H1 (cell line): ENCODE data around the gene POLR2I. TPM values are rescaled to one million over a fixed set of nuclear protein-coding genes. Genes with fewer than 3 reads are reported as not detected.
A peak's percentile ranks its signal among the peaks of the same experiment; 100 is the strongest.

Source experiments
- CTCF ChIA-PET: fragments of 300-600 bp; sonication (Branson Sonifier 250); formaldehyde crosslinking; loops from one replicate; lab custom pipeline; 2021; ENCODE audit not compliant: partially characterized antibody; lab: Charles Lee
- POLR2A ChIA-PET: fragments of 300-600 bp; sonication (Branson Sonifier 250); formaldehyde crosslinking; loops from one replicate; lab custom pipeline; 2021; ENCODE audit warnings: inconsistent platforms; ENCODE audit not compliant: partially characterized antibody; lab: Charles Lee
- DNase-seq, 2 experiments: peaks; one replicate each; pipeline versions ENCODE4 v3.0.0 to v3.0.0-alpha.2; 2010 to 2022; ENCODE audit warnings: low spot score in 2 of 2, low read depth in 1 of 2, mixed read lengths in 1 of 2
- FAIRE-seq: peaks from 2 replicates; lab custom pipeline; 2011; peaks lifted over from hg19 to GRCh38; lab: Jason Lieb, UNC
- H2AFZ ChIP-seq: 2 replicates; pipeline ENCODE4 v1.8.1; 2012; ENCODE audit warnings: low read length, inconsistent platforms
- H2AK5ac ChIP-seq: 2 replicates; pipeline ENCODE4 v1.6.1; 2013; ENCODE audit warnings: low read depth, low read length
- H2BK120ac ChIP-seq: replicated peaks from 2 replicates; pipeline ENCODE3; 2013; ENCODE audit warnings: low read depth, low read length, inconsistent platforms
- H2BK12ac ChIP-seq: 2 replicates; pipeline ENCODE4 v1.6.1; 2013; ENCODE audit warnings: low read depth, low read length
- H2BK15ac ChIP-seq: 2 replicates; pipeline ENCODE4 v1.6.1; 2013; ENCODE audit warnings: low read length
- H2BK20ac ChIP-seq: 2 replicates; pipeline ENCODE4 v1.6.1; 2013; ENCODE audit warnings: low read length
- H2BK5ac ChIP-seq: 2 replicates; pipeline ENCODE4 v1.6.1; 2013; ENCODE audit warnings: low read depth, low read length
- H3K14ac ChIP-seq: 2 replicates; pipeline ENCODE4 v1.6.1; 2013; ENCODE audit warnings: inconsistent platforms; ENCODE audit not compliant: insufficient read length
- H3K18ac ChIP-seq: 2 replicates; pipeline ENCODE4 v1.6.1; 2013; ENCODE audit warnings: low read length; ENCODE audit errors: extremely low read depth
- H3K23ac ChIP-seq: 2 replicates; pipeline ENCODE4 v1.6.1; 2013; ENCODE audit warnings: inconsistent platforms; ENCODE audit not compliant: insufficient read length
- H3K23me2 ChIP-seq: 2 replicates; pipeline ENCODE4 v1.6.1; 2013; ENCODE audit warnings: low read depth, low read length
- H3K27ac ChIP-seq: 2 replicates; pipeline ENCODE4 v1.6.1; 2011; ENCODE audit warnings: low read depth, low read length, inconsistent platforms
- H3K27me3 ChIP-seq, 4 experiments: replicated peaks in 1 of 4; 1 replicate in 1 of 4; 2 replicates in 3 of 4; pipeline versions ENCODE4 v1.6.1 to v1.8.1; 2011 to 2013; ENCODE audit warnings: low read length in 3 of 4, mild to moderate bottlenecking in 3 of 4, inconsistent platforms in 2 of 4, mixed read lengths in 2 of 4, moderate library complexity in 1 of 4; ENCODE audit not compliant: control insufficient read depth in 3 of 4, insufficient read depth in 3 of 4; ENCODE audit errors: extremely low read depth in 1 of 4
- H3K36me3 ChIP-seq, 4 experiments: 2 replicates each; pipeline versions ENCODE4 v1.6.1 to v1.8.1; 2011 to 2013; ENCODE audit warnings: mild to moderate bottlenecking in 4 of 4, low read length in 3 of 4, moderate library complexity in 2 of 4, control low read depth in 1 of 4, inconsistent platforms in 1 of 4; ENCODE audit not compliant: insufficient read depth in 4 of 4, control insufficient read depth in 2 of 4
- H3K4ac ChIP-seq: replicated peaks from 2 replicates; pipeline ENCODE3; 2013; ENCODE audit warnings: low read length, low read depth, mixed read lengths, inconsistent platforms; ENCODE audit not compliant: insufficient read length
- H3K4me1 ChIP-seq, 4 experiments: replicated peaks in 1 of 4; 1 replicate in 1 of 4; 2 replicates in 3 of 4; pipeline versions ENCODE4 v1.6.1 to v1.8.1; 2011 to 2013; ENCODE audit warnings: low read length in 3 of 4, inconsistent platforms in 2 of 4, mixed read lengths in 1 of 4; ENCODE audit not compliant: insufficient read depth in 4 of 4, control insufficient read depth in 3 of 4
- H3K4me2 ChIP-seq, 2 experiments: 2 replicates each; pipeline versions ENCODE4 v1.6.1 to v1.8.1; 2011 to 2013; ENCODE audit warnings: low read depth in 2 of 2, low read length in 2 of 2, control low read depth in 1 of 2, inconsistent platforms in 1 of 2, mild to moderate bottlenecking in 1 of 2; ENCODE audit not compliant: insufficient read depth in 1 of 2
- H3K4me3 ChIP-seq, 4 experiments: fragments of 200-600, 300-600 bp in 1 of 4; sonication (generic), shearing (Covaris generic), sonication (Bioruptor Twin) in 1 of 4; 2 replicates each; pipeline versions ENCODE4 v1.5.1 to v1.8.1; 2011 to 2016; ENCODE audit warnings: low read length in 4 of 4, low read depth in 3 of 4, control low read depth in 2 of 4, inconsistent platforms in 2 of 4, mild to moderate bottlenecking in 2 of 4, mixed read lengths in 1 of 4, moderate library complexity in 1 of 4; ENCODE audit not compliant: insufficient read depth in 2 of 4; ENCODE audit errors: extremely low read depth in 1 of 4
- H3K56ac ChIP-seq: replicated peaks from 2 replicates; pipeline ENCODE3; 2013; ENCODE audit warnings: low read depth, mild to moderate bottlenecking, mixed read lengths, low read length, inconsistent platforms; ENCODE audit not compliant: insufficient read length
- H3K79me1 ChIP-seq: 2 replicates; pipeline ENCODE4 v1.6.1; 2013; ENCODE audit warnings: low read depth, low read length, control low read depth
- H3K79me2 ChIP-seq, 2 experiments: 2 replicates each; pipeline versions ENCODE4 v1.6.1 to v1.8.1; 2012 to 2013; ENCODE audit warnings: low read length in 2 of 2, mild to moderate bottlenecking in 2 of 2, inconsistent platforms in 1 of 2; ENCODE audit not compliant: insufficient read depth in 2 of 2, control insufficient read depth in 1 of 2
- H3K9ac ChIP-seq, 4 experiments: replicated peaks in 1 of 4; 1 replicate in 1 of 4; 2 replicates in 3 of 4; pipeline versions ENCODE4 v1.6.1 to v1.8.1; 2011 to 2013; ENCODE audit warnings: low read depth in 3 of 4, low read length in 3 of 4, control low read depth in 2 of 4, mild to moderate bottlenecking in 2 of 4, moderate library complexity in 2 of 4, inconsistent platforms in 1 of 4; ENCODE audit errors: extremely low read depth in 1 of 4
- H3K9me3 ChIP-seq, 2 experiments: 2 replicates each; pipeline versions ENCODE4 v1.6.1 to v1.8.1; 2012 to 2013; ENCODE audit warnings: mild to moderate bottlenecking in 2 of 2, moderate library complexity in 2 of 2, control low read depth in 1 of 2, inconsistent platforms in 1 of 2, low read depth in 1 of 2, low read length in 1 of 2, mixed read lengths in 1 of 2; ENCODE audit not compliant: insufficient read depth in 2 of 2
- H4K20me1 ChIP-seq, 2 experiments: replicated peaks in 1 of 2; 2 replicates each; pipeline versions ENCODE3 to v1.8.1; 2011 to 2013; ENCODE audit warnings: inconsistent platforms in 2 of 2, low read length in 2 of 2, mild to moderate bottlenecking in 1 of 2; ENCODE audit not compliant: insufficient read depth in 2 of 2, control insufficient read depth in 1 of 2
- H4K5ac ChIP-seq: 2 replicates; pipeline ENCODE4 v1.6.1; 2013; ENCODE audit warnings: low read length, low read depth, mixed read lengths, inconsistent platforms; ENCODE audit not compliant: insufficient read length
- H4K8ac ChIP-seq: 2 replicates; pipeline ENCODE4 v1.8.0; 2013; ENCODE audit warnings: mild to moderate bottlenecking, moderate library complexity, low read length, inconsistent platforms; ENCODE audit not compliant: insufficient read depth; ENCODE audit errors: extremely low read depth
- H4K91ac ChIP-seq: replicated peaks from 2 replicates; pipeline ENCODE3; 2013; ENCODE audit warnings: low read length, mixed read lengths, inconsistent platforms; ENCODE audit not compliant: insufficient read length
- CEBPB ChIP-seq: IDR thresholded peaks from 2 replicates; pipeline ENCODE4 v1.6.1; 2012; ENCODE audit warnings: low read depth, low read length
- KDM1A ChIP-seq: fragments of 200-600, 300-600 bp; sonication (generic); IDR thresholded peaks from 2 replicates; pipeline ENCODE4 v1.7.1; 2016; ENCODE audit warnings: mild to moderate bottlenecking, low read length, borderline replicate concordance
- YY1 ChIP-seq: IDR thresholded peaks from 2 replicates; pipeline ENCODE4 v1.6.1; 2011; ENCODE audit warnings: low read depth, mild to moderate bottlenecking, low read length
- WGBS, 2 experiments: shearing (Covaris generic) in 1 of 2; methylation state at CpG; one replicate each; pipeline versions ENCODE4 v1.1.6 to v1.1.7; 2013 to 2015; ENCODE audit warnings: low lambda C conversion rate in 2 of 2, mixed read lengths in 2 of 2, inconsistent platforms in 1 of 2, low coverage in 1 of 2, missing lambda C conversion rate in 1 of 2; ENCODE audit not compliant: insufficient replicate concordance in 2 of 2, insufficient coverage in 1 of 2, insufficient read length in 1 of 2; ENCODE audit errors: extremely low coverage in 1 of 2, missing lambda C conversion rate in 1 of 2; 5-methylcytosine and 5-hydroxymethylcytosine counted together
- polyA plus RNA-seq, 7 experiments: library from polyadenylated mRNA; depleted of rRNA in 3 of 7; stranded (reverse) in 5 of 7; unstranded in 2 of 7; fragments of >200 nt in 5 of 7; fragments of 200-250 nt in 2 of 7; gene quantifications; 1 replicate in 5 of 7; 2 replicates in 1 of 7; 4 replicates in 1 of 7; pipeline versions ENCODE4 v1.2.1 to v1.2.3, GENCODE V29; 2011 to 2013; ENCODE audit warnings: missing spikeins in 2 of 7, mixed read lengths in 2 of 7
- total RNA-seq: library from RNA; stranded (reverse); fragmentation: NEBNext Ultra II Directional; extraction: Animal tissue kit (Norgen Biotek cat#: 25700); gene quantifications from 2 replicates; pipeline ENCODE4 v1.2.1, GENCODE V29; 2021

The POLR2I gene
- total and polyA plus RNA-seq, 2 of the 8 experiments (the other 6 are each of a cell fraction or from before 2014, with no cell fraction given) = 143 to 150 TPM

DNA sequence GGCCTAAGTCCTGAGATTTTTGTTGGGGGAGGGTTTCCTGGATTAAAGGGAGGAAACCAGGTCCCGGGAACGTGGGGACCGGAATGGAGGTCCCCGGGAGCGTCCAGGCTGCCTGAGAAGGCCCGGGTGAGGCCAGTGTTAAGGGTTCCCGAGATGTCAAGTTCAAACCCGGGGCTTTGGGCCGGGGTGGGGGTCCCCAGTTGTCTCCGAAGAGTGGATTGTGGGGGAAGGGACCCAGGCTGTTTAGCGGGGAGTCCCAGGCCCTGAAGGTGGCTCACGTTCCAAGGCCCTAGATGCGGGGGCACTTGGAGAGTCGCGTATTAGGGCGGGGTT is 37.3 kb upstream of the POLR2I start:
- Histone ChIP-seq H3K56ac (no peak overlapping the region), H3K23me2 (peaks cover 13% of the 10 kb centered on the region; the same call in 1 of the 2 replicates), H3K79me2 (no peaks in the 10 kb centered on the region), H2BK15ac (no peak overlapping the region), H4K91ac (no peak overlapping the region), H3K18ac (no peak overlapping the region; the same call in 1 of the 2 replicates), H4K20me1 (peaks cover 0 to 8% of the 10 kb centered on the region in 2 experiments), H3K4me3 (peak overlapping the region; percentile 17 to 47 (median 38); a peak in 7 of 8 replicates), H3K23ac (no peak overlapping the region), H3K27me3 (no peaks in the 10 kb centered on the region), H3K4me1 (peaks cover 0 to 5% (median 0%) of the 10 kb centered on the region in 4 experiments; a peak in 1 of 7 replicates), H4K5ac (no peak overlapping the region), H3K9ac (no peak overlapping the region), H3K9me3 (no peaks in the 10 kb centered on the region), H2AK5ac (no peak overlapping the region), H2BK5ac (no peak overlapping the region), H3K36me3 (peaks cover 6 to 27% (median 10%) of the 10 kb centered on the region in 4 experiments; a peak in 6 of 8 replicates), H3K4me2 (peak overlapping the region; percentile 58 to 97; a peak in 3 of 4 replicates), H2BK120ac (no peak overlapping the region), H2BK20ac (no peak overlapping the region), H3K4ac (no peak overlapping the region), H3K27ac (no peak overlapping the region), H2BK12ac (no peak overlapping the region), H2AFZ (no peak overlapping the region), H4K8ac (no peak overlapping the region), H3K79me1 (no peaks in the 10 kb centered on the region), H3K14ac (no peak overlapping the region)
- CTCF ChIA-PET = interaction anchor here (2.3 to 2.9 kb wide), 2 partner anchors 15 to 24 kb away, joined by 5 to 17 read pairs; no protein-coding TSS in a partner anchor
- DNase-seq (no peak), FAIRE-seq (no peak)
- WGBS, 2 experiments = 75% methylated on average over 13 of the region's 16 CpGs; no CpG with 5 or more reads in 1 of the 2 experiments
- POLR2A ChIA-PET = interaction anchor here (1.0 to 4.2 kb wide), 7 partner anchors 9 to 17 kb away, joined by 3 to 29 read pairs (median 7); partner anchors contain the start of gene CAPNS1
- no peak for TF ChIP-seq YY1
- no peak for TF ChIP-seq KDM1A
- no peak for TF ChIP-seq CEBPB
